Mesenchymal stem cell (in vitro differentiated cells and primary cell): Measurements from ENCODE around the gene DPH7.

Source experiments
- DNase-seq: peaks from one replicate; pipeline ENCODE4 v3.0.0-alpha.2; 2013
- H2AFZ ChIP-seq: one replicate; pipeline ENCODE4 v1.6.1; 2013; ENCODE audit warnings: low read depth, mild to moderate bottlenecking, control low read depth, inconsistent platforms, low read length, moderate library complexity
- H2AK5ac ChIP-seq: 2 replicates; pipeline ENCODE4 v1.6.1; 2013; ENCODE audit warnings: low read length, moderate library complexity, mild to moderate bottlenecking, inconsistent platforms; ENCODE audit not compliant: severe bottlenecking
- H2BK120ac ChIP-seq: one replicate; pipeline ENCODE4 v1.6.1; 2013; ENCODE audit warnings: low read depth, mild to moderate bottlenecking, inconsistent platforms, low read length, moderate library complexity
- H2BK12ac ChIP-seq, 2 experiments: one replicate each; pipeline ENCODE4 v1.6.1; 2013; ENCODE audit warnings: inconsistent platforms in 2 of 2, low read length in 2 of 2, mild to moderate bottlenecking in 2 of 2, moderate library complexity in 2 of 2, control low read depth in 1 of 2
- H2BK15ac ChIP-seq: one replicate; pipeline ENCODE4 v1.6.1; 2013; ENCODE audit warnings: mild to moderate bottlenecking, low read depth, inconsistent platforms; ENCODE audit not compliant: poor library complexity, severe bottlenecking
- H2BK5ac ChIP-seq: 2 replicates; pipeline ENCODE4 v1.6.1; 2013; ENCODE audit warnings: low read depth, mild to moderate bottlenecking, low read length, control low read depth, inconsistent platforms; ENCODE audit not compliant: poor library complexity, severe bottlenecking
- H3K14ac ChIP-seq, 2 experiments: one replicate each; pipeline ENCODE4 v1.6.1; 2013; ENCODE audit warnings: inconsistent platforms in 2 of 2, low read length in 2 of 2, control low read depth in 1 of 2, mild to moderate bottlenecking in 1 of 2, moderate library complexity in 1 of 2
- H3K18ac ChIP-seq, 2 experiments: one replicate each; pipeline ENCODE4 v1.6.1; 2013; ENCODE audit warnings: inconsistent platforms in 2 of 2, low read length in 2 of 2, control low read depth in 1 of 2, low read depth in 1 of 2, mild to moderate bottlenecking in 1 of 2
- H3K23ac ChIP-seq, 2 experiments: one replicate each; pipeline ENCODE4 v1.6.1; 2013; ENCODE audit warnings: inconsistent platforms in 2 of 2, low read length in 2 of 2, mild to moderate bottlenecking in 2 of 2, moderate library complexity in 2 of 2, control low read depth in 1 of 2
- H3K27ac ChIP-seq: 2 replicates; pipeline ENCODE4 v1.5.1; 2013; ENCODE audit warnings: mild to moderate bottlenecking, moderate library complexity, low read length, control low read depth, inconsistent platforms; ENCODE audit not compliant: poor library complexity, severe bottlenecking
- H3K27me3 ChIP-seq, 2 experiments: 2 replicates each; pipeline versions ENCODE4 v1.6.1 to v1.7.0; 2013; ENCODE audit warnings: low read length in 2 of 2, mild to moderate bottlenecking in 2 of 2, moderate library complexity in 2 of 2, control low read depth in 1 of 2, inconsistent platforms in 1 of 2; ENCODE audit not compliant: control insufficient read depth in 1 of 2, insufficient read depth in 1 of 2
- H3K36me3 ChIP-seq, 2 experiments: 2 replicates each; pipeline versions ENCODE4 v1.6.1 to v1.7.0; 2013; ENCODE audit warnings: low read length in 2 of 2, control low read depth in 1 of 2, inconsistent platforms in 1 of 2, low read depth in 1 of 2, mild to moderate bottlenecking in 1 of 2; ENCODE audit not compliant: insufficient read depth in 2 of 2, control insufficient read depth in 1 of 2
- H3K4ac ChIP-seq, 2 experiments: one replicate each; pipeline ENCODE4 v1.6.1; 2013; ENCODE audit warnings: inconsistent platforms in 2 of 2, low read length in 2 of 2, mild to moderate bottlenecking in 2 of 2, moderate library complexity in 2 of 2, control low read depth in 1 of 2, low read depth in 1 of 2
- H3K4me1 ChIP-seq: 2 replicates; pipeline ENCODE4 v1.6.1; 2013; ENCODE audit warnings: low read depth, low read length, control low read depth; ENCODE audit not compliant: control insufficient read depth, insufficient read depth
- H3K4me2 ChIP-seq: 2 replicates; pipeline ENCODE4 v1.6.1; 2013; ENCODE audit warnings: low read length, mild to moderate bottlenecking, inconsistent platforms; ENCODE audit not compliant: poor library complexity, severe bottlenecking
- H3K4me3 ChIP-seq, 2 experiments: 2 replicates each; pipeline versions ENCODE4 v1.5.1 to v1.7.0; 2013; ENCODE audit warnings: low read length in 2 of 2, mild to moderate bottlenecking in 2 of 2, control low read depth in 1 of 2, low read depth in 1 of 2; ENCODE audit not compliant: insufficient read depth in 1 of 2
- H3K79me1 ChIP-seq: replicated peaks from 2 replicates; pipeline ENCODE4 v1.6.1; 2013; ENCODE audit warnings: mild to moderate bottlenecking, control low read depth, low read length, inconsistent platforms; ENCODE audit not compliant: poor library complexity, severe bottlenecking
- H3K9ac ChIP-seq: 2 replicates; pipeline ENCODE4 v1.7.0; 2013; ENCODE audit warnings: mild to moderate bottlenecking, low read length, moderate library complexity
- H3K9me3 ChIP-seq: 2 replicates; pipeline ENCODE4 v1.7.0; 2013; ENCODE audit warnings: mild to moderate bottlenecking, low read length; ENCODE audit not compliant: control insufficient read depth
- H4K8ac ChIP-seq: one replicate; pipeline ENCODE4 v1.6.1; 2013; ENCODE audit warnings: inconsistent platforms, mild to moderate bottlenecking, low read length, moderate library complexity
- H4K91ac ChIP-seq: one replicate; pipeline ENCODE4 v1.6.1; 2013; ENCODE audit warnings: mild to moderate bottlenecking, low read length, inconsistent platforms
- WGBS: methylation state at CpG from one replicate; pipeline ENCODE4 v1.1.7; 2013; ENCODE audit warnings: mixed read lengths; 5-methylcytosine and 5-hydroxymethylcytosine counted together

The DPH7 gene

DNA sequence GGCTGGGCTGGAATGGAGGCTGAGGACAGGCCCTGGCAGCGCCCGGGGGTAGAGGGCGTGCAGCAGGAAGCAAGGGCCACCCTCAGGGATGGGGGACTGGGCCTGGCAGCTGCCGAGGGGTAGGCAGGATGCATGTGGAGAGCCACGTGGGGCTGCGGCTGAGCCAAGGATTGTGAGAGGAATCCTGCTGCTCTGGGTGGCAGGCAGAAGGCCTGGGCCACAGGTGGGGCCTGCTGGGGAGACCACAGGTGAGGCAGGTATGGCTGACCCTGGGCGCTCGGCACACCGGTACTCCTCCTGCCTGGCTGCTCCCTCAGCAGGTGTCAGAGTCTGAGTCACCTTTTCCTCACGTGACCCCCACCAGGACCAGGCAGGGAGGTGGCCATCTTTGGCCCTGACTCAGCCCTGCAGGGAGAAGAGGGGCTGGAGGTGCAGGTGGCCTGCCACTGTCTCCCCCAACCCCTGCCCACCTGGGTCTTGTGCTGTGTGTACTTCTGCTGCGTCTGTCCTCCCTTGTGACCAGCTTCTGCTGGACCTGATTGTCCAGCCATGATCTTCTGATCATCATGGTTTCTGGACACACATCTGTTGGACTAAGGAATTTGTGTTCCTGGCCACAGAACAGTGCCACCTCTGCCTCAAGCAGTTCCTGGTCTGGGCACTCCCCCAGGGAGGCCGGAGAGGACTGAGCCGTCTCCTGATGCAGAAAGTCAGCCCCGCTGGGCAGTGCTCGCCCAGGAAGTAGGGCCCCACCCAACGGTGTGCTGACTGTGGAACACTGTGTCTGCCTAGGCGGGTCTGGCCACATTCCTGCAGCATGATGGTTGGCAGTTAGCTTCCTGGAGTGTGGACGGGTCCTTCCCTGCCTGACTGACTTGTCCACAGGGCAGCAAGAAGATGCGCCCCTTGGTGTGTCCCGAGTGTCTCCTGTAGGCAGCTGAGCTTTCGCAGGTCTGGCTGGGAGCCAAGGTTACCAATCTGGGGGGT is 33.2 kb upstream of the DPH7 start:
- WGBS, result 52% methylated on average over 18 of the region's 21 CpGs
- H2BK5ac ChIP-seq, result no peak overlapping the region

DNA sequence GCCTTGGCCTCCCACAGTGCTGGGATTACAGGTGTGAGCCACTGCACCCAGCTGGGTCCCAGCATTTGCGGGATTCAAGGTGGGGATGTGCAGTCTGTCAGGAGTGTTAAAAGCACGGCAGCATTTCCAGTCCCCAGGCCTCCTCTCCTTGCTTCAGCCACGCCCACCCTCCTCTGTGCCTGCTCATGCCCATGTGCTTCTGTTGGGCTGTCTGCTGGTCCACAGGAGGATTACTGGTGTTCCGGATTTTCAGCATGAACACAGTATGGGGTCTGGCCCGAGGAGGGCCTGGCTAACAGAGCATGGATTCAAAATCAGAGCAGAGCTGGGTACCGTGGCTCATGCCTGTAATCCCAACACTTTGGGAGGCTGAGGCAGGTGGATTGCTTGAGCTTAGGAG is 32.2 kb upstream of the DPH7 start:
- H2BK12ac ChIP-seq, result no peak overlapping the region
- no peak overlapping the region for H2AK5ac ChIP-seq
- no peak overlapping the region for H3K27ac ChIP-seq
- peaks cover 20 to 37% of the 10 kb centered on the region in 2 experiments for H3K36me3 ChIP-seq
- no peak overlapping the region for H3K9ac ChIP-seq
- no peak overlapping the region for H2BK120ac ChIP-seq
- no peak overlapping the region for H2BK5ac ChIP-seq
- no peak overlapping the region for H2BK15ac ChIP-seq
- H4K8ac ChIP-seq, result no peak overlapping the region
- H3K4me3 ChIP-seq, result no peak overlapping the region
- H4K91ac ChIP-seq, result no peak overlapping the region
- H3K14ac ChIP-seq, result no peak overlapping the region
- H3K9me3 ChIP-seq, result no peaks in the 10 kb centered on the region
- no peak overlapping the region for H3K4ac ChIP-seq
- H3K4me2 ChIP-seq, result no peak overlapping the region
- H3K79me1 ChIP-seq, result peaks cover 48% of the 10 kb centered on the region
- 82% methylated on average over 6 of the region's 6 CpGs for WGBS
- no peak overlapping the region for H3K23ac ChIP-seq
- no peak overlapping the region for H2AFZ ChIP-seq
- H3K27me3 ChIP-seq, result no peaks in the 10 kb centered on the region
- peaks cover 51% of the 10 kb centered on the region for H3K4me1 ChIP-seq
- H3K18ac ChIP-seq, result no peak overlapping the region
- DNase-seq, result no peak

More for the DNA sequence above, 33.2 kb upstream of the DPH7 start:
- Histone ChIP-seq H3K27me3 (no peaks in the 10 kb centered on the region), H3K4me3 (peak overlapping the region in 1 of 2 experiments; percentile 23), H3K14ac (peak overlapping the region in 1 of 2 experiments; percentile 82), H2BK120ac (no peak overlapping the region), H3K4me2 (no peak overlapping the region), H2BK12ac (peak overlapping the region; percentile 1 to 4), H2AK5ac (peak overlapping the region; percentile 76), H2BK15ac (no peak overlapping the region), H3K18ac (peak overlapping the region; percentile 6 to 71), H3K9ac (peak overlapping the region; percentile 38), H3K27ac (peak overlapping the region; percentile 68), H4K8ac (peak overlapping the region; percentile 33), H3K79me1 (peaks cover 42% of the 10 kb centered on the region), H3K4ac (peak overlapping the region; percentile 52 to 71), H3K4me1 (peaks cover 44% of the 10 kb centered on the region), H3K9me3 (no peaks in the 10 kb centered on the region), H2AFZ (no peak overlapping the region), H4K91ac (peak overlapping the region; percentile 34), H3K36me3 (peaks cover 28 to 41% of the 10 kb centered on the region in 2 experiments), H3K23ac (no peak overlapping the region)
- peak; percentile 57 for DNase-seq

DNA sequence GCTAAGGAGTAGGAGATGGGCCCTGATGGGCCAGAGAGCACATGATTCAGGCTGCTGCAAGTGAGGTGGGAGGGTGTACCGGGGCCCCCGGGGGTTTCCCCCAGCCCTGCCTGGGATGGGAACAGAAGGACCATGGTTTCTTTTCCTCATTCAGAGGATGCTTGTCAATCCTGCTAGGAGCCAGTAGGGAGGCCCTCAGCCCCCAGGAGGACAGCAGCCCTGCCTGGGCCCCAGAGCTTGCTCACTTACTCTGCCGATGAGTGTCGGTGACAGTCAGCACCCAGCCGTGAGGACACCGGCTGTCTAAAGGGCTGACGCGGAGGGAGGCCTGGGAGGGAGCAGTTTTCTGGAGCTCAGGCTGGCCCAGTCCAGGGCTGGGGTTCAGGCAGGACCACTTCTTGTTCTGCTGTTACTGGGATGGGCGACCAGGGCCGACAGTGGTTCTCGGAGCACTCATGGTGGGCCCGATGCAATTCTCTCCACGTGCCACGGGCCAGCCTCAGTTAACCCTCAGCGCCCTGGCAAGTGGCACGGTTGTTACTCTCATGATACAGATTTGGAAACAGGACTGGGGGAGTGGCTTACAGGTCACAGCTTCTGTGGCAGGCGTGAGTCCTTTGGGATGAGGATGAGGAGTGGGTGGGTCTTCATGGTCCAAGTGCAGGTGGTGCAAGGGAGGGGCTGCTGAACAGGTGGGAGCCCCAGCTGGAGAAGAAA is 28.6 kb upstream of the DPH7 start:
- Histone ChIP-seq H2BK15ac (no peak overlapping the region), H3K9ac (peak overlapping the region; percentile 78), H3K4me2 (peak overlapping the region; percentile 99), H2AK5ac (no peak overlapping the region), H2BK120ac (no peak overlapping the region), H3K27me3 (no peaks in the 10 kb centered on the region), H3K4me1 (peaks cover 40% of the 10 kb centered on the region), H3K27ac (no peak overlapping the region), H3K23ac (no peak overlapping the region), H3K14ac (no peak overlapping the region), H2BK12ac (no peak overlapping the region), H4K8ac (no peak overlapping the region), H2BK5ac (no peak overlapping the region), H2AFZ (no peak overlapping the region), H3K36me3 (peaks cover 0 to 7% of the 10 kb centered on the region in 2 experiments), H3K18ac (no peak overlapping the region), H3K4me3 (peak overlapping the region in 1 of 2 experiments; percentile 82), H3K4ac (no peak overlapping the region), H3K79me1 (peaks cover 17% of the 10 kb centered on the region), H4K91ac (no peak overlapping the region), H3K9me3 (no peaks in the 10 kb centered on the region)
- peak; percentile 36 for DNase-seq
- WGBS, result 85% methylated on average over 17 of the region's 17 CpGs

DNA sequence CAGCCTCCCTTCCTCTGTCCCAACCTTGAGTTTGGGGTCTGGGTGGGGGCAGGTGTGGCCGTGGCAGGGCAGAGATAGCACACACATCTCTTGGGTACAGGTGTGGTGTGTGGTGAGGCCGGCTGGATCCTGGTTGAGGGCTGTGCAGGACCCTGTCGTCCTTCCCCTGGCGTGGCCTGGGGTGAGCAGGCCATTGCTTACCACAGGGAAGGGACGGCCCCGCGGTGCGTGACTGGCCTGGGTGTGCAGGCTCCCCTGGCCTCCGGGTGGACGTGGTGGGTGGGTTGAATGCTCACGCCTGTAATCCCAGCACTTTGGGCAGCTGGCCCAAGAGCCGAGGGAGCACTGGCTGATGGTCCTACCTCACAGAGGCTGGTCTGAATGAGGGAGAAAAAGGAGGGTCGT is 28.0 kb upstream of the DPH7 start:
- Histone ChIP-seq H4K8ac (peak overlapping the region; percentile 38), H3K23ac (peak overlapping the region in 1 of 2 experiments; percentile 16), H3K18ac (no peak overlapping the region), H3K27me3 (no peaks in the 10 kb centered on the region), H4K91ac (peak overlapping the region; percentile 47), H3K9me3 (no peaks in the 10 kb centered on the region), H2BK12ac (peak overlapping the region in 1 of 2 experiments; percentile 32), H2AK5ac (no peak overlapping the region), H3K36me3 (peaks cover 0 to 7% of the 10 kb centered on the region in 2 experiments), H3K4me2 (peak overlapping the region; percentile 99), H3K4me1 (peaks cover 35% of the 10 kb centered on the region), H2BK15ac (no peak overlapping the region), H3K14ac (peak overlapping the region in 1 of 2 experiments; percentile 73), H3K9ac (peak overlapping the region; percentile 78), H3K79me1 (peaks cover 17% of the 10 kb centered on the region), H3K27ac (no peak overlapping the region), H2AFZ (no peak overlapping the region), H3K4me3 (peak overlapping the region; percentile 82 to 83), H2BK5ac (no peak overlapping the region), H2BK120ac (peak overlapping the region; percentile 9), H3K4ac (no peak overlapping the region)
- 85% methylated on average over 12 of the region's 13 CpGs for WGBS
- DNase-seq, result no peak
